Caki2 (cell line): Measurements from ENCODE around the gene OR52N5. TPM values are rescaled to one million over a fixed set of nuclear protein-coding genes. Genes with fewer than 3 reads are reported as not detected.

ENCODE experiments used
- DNase-seq: peaks from one replicate; pipeline ENCODE4 v3.0.0-alpha.2; 2015; ENCODE audit warnings: low read depth
- in situ Hi-C: cut with HindIII; loops from 2 replicates; pipeline ENCODE4 v1.10.0; 2016; ENCODE audit warnings: low sequenced_read_pairs, low pct_unique_long_range_greater_than_20kb, mixed read lengths
- total RNA-seq: library from RNA; depleted of rRNA; stranded (reverse); fragments of >200 nt; shearing (Covaris generic); gene quantifications from 2 replicates; pipeline ENCODE4 v1.2.3, GENCODE V29; 2014; ENCODE audit warnings: low replicate concordance; rRNA removed

Gene OR52N5
- total RNA-seq, 1 experiment from 2014 or later, result not detected

- in situ Hi-C loops, result no loop called here
- no peak for DNase-seq
Measured at GRCh38 chr11:5736396-5736795, 46.8 kb downstream of the OR52N5 start, which contains the start of gene OR56B1. Gene OR56B1 (plus strand): TSS chr11:5736448. CDS start chr11:5736517, 69 bp downstream.

GRCh38 chr11:5727691-5728090 lies 55.5 kb downstream of the OR52N5 start:
- in situ Hi-C loops, result no loop called here
- no peak for DNase-seq

GRCh38 chr11:5726351-5726750 lies 56.8 kb downstream of the OR52N5 start:
- DNase-seq, result no peak
- in situ Hi-C loops, result no loop called here

Other genes with a start within 250 kb of the OR52N5 start
- gene OR52H1, start 234.8 kb downstream of the OR52N5 start, total RNA-seq, result not detected in 2 replicates
- gene OR52B6, start 202.5 kb downstream of the OR52N5 start, total RNA-seq, result not detected in 2 replicates
- 11.1 and 12.0 TPM in 2 replicates for gene TRIM6, start 186.7 kb downstream of the OR52N5 start, total RNA-seq
- 8.1 and 15.3 TPM in 2 replicates for gene TRIM34, start 158.4 kb downstream of the OR52N5 start, total RNA-seq
- 7.4 and 9.5 TPM in 2 replicates for gene TRIM5, start 98.3 kb downstream of the OR52N5 start, total RNA-seq
- gene TRIM22, start 93.6 kb downstream of the OR52N5 start, total RNA-seq, result 7.4 TPM in 1 of 2 replicates, not detected in the other
- not detected in 2 replicates for gene OR56B1, start 46.9 kb downstream of the OR52N5 start, total RNA-seq
- gene OR52N4, start 29.1 kb downstream of the OR52N5 start, total RNA-seq, result not detected in 2 replicates
- gene OR52N1, start 7.9 kb upstream of the OR52N5 start, total RNA-seq, result not detected in 2 replicates
- not detected in 2 replicates for gene OR52N2, start 25.6 kb upstream of the OR52N5 start, total RNA-seq
- gene OR52E6, start 58.5 kb upstream of the OR52N5 start, total RNA-seq, result not detected in 2 replicates
- gene OR52E8, start 74.3 kb upstream of the OR52N5 start, total RNA-seq, result not detected in 2 replicates
- not detected in 2 replicates for gene OR52E4, start 97.3 kb upstream of the OR52N5 start, total RNA-seq
- not detected in 2 replicates for gene OR52E5, start 109.9 kb upstream of the OR52N5 start, total RNA-seq
- not detected in 2 replicates for gene OR56A3, start 158.9 kb upstream of the OR52N5 start, total RNA-seq
- not detected in 2 replicates for gene OR56A5, start 185.1 kb upstream of the OR52N5 start, total RNA-seq
- gene OR52L1, start 203.6 kb upstream of the OR52N5 start, total RNA-seq, result not detected in 2 replicates
- gene OR56A4, start 223.6 kb upstream of the OR52N5 start, total RNA-seq, result not detected in 2 replicates
- gene OR56A1, start 247.4 kb upstream of the OR52N5 start, total RNA-seq, result not detected in 2 replicates